ENCODE results near the gene SH3TC1.

DNA sequence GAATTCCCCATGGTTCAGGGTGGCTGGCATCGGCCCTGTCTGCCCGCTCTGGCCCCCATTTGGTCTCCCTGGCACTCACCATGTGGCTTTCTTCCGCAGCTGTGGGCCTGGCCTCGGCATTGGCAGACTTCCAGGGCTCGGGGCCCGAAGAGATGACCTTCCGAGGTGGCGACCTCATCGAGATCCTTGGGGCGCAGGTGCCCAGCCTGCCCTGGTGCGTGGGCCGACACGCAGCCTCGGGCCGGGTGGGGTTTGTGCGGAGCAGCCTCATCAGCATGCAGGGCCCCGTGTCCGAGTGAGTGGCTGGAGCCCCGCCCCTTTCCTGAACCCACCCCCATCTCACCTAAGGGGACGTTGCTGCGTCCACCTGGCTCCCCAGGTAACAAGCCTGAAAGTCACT lies 20.1 kb downstream of the SH3TC1 start:
- TF ChIP-seq, protein P1, sequence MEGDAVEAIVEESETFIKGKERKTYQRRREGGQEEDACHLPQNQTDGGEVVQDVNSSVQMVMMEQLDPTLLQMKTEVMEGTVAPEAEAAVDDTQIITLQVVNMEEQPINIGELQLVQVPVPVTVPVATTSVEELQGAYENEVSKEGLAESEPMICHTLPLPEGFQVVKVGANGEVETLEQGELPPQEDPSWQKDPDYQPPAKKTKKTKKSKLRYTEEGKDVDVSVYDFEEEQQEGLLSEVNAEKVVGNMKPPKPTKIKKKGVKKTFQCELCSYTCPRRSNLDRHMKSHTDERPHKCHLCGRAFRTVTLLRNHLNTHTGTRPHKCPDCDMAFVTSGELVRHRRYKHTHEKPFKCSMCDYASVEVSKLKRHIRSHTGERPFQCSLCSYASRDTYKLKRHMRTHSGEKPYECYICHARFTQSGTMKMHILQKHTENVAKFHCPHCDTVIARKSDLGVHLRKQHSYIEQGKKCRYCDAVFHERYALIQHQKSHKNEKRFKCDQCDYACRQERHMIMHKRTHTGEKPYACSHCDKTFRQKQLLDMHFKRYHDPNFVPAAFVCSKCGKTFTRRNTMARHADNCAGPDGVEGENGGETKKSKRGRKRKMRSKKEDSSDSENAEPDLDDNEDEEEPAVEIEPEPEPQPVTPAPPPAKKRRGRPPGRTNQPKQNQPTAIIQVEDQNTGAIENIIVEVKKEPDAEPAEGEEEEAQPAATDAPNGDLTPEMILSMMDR (conservative IDR thresholded peaks at IDR 0.05), result no peak
- TF ChIP-seq ZFX (IDR thresholded peaks at IDR 0.05), result no peak

Data from C4-2B (cell line).